Measurements from ENCODE around the gene UMOD. TPM values are rescaled to one million over a fixed set of nuclear protein-coding genes. Genes with fewer than 3 reads are reported as not detected.

Gene UMOD
- total RNA-seq, 2 experiments from 2014 or later, result not detected

GRCh38 chr16:20385844-20386832 is 33.6 kb upstream of the UMOD start:
- CTCF ChIA-PET, result interaction anchor here (0.6 to 4.0 kb wide), 15 partner anchors 8 to 884 kb away, joined by 3 to 52 read pairs (median 6); no protein-coding TSS in a partner anchor
- intact Hi-C loops (cut with micrococcal nuclease), result loop anchor here (1.0 to 10.0 kb wide), 3 partner anchors 487 to 831 kb away; partner anchors contain the start of gene VPS35L
- Mint-ChIP-seq H3K4me1 (ENCODE audit: low read depth) (no peaks in the 10 kb centered on the region), H3K27me3 (ENCODE audit: low read depth) (peaks cover 9% of the 10 kb centered on the region), H3K27ac (no peak overlapping the region), H3K9me3 (no peaks in the 10 kb centered on the region), H3K36me3 (ENCODE audit: low read depth) (no peaks in the 10 kb centered on the region), H3K4me3 (no peak overlapping the region)
- DNase-seq, result peak; percentile 75

GRCh38 chr16:20383106-20384029 is 30.9 kb upstream of the UMOD start:
- no peaks in the 10 kb centered on the region for H3K36me3 Mint-ChIP-seq (ENCODE audit: low read depth)
- intact Hi-C loops (cut with micrococcal nuclease), result loop anchor here (1.0 to 10.0 kb wide), 4 partner anchors 81 to 829 kb away; partner anchors contain the start of gene VPS35L
- H3K4me1 Mint-ChIP-seq (ENCODE audit: low read depth), result no peaks in the 10 kb centered on the region

GRCh38 chr16:20382202-20382948 is 29.9 kb upstream of the UMOD start:
- no peak overlapping the region for H3K27ac Mint-ChIP-seq

More at GRCh38 chr16:20383106-20384029, 30.9 kb upstream of the UMOD start:
- Mint-ChIP-seq H3K4me3 (no peak overlapping the region), H3K9me3 (no peaks in the 10 kb centered on the region), H3K27ac (no peak overlapping the region), H3K27me3 (ENCODE audit: low read depth) (peaks cover 9% of the 10 kb centered on the region)
- CTCF ChIA-PET, result interaction anchor here (0.6 to 4.0 kb wide), 13 partner anchors 10 to 827 kb away, joined by 3 to 52 read pairs (median 3); no protein-coding TSS in a partner anchor
- DNase-seq, result peak; percentile 70

GRCh38 chr16:20380782-20381181 is 28.3 kb upstream of the UMOD start:
- H3K36me3 Mint-ChIP-seq (ENCODE audit: low read depth), result no peaks in the 10 kb centered on the region
- CTCF ChIA-PET, result interaction anchor here (1.6 kb wide), 1 partner anchor 473 kb away, joined by 7 read pairs; no protein-coding TSS in a partner anchor
- H3K27me3 Mint-ChIP-seq (ENCODE audit: low read depth), result peaks cover 6% of the 10 kb centered on the region
- no peak overlapping the region for H3K27ac Mint-ChIP-seq
- no peak for DNase-seq
- H3K4me1 Mint-ChIP-seq (ENCODE audit: low read depth), result no peaks in the 10 kb centered on the region
- H3K9me3 Mint-ChIP-seq, result no peaks in the 10 kb centered on the region
- no peak overlapping the region for H3K4me3 Mint-ChIP-seq
- intact Hi-C loops (cut with micrococcal nuclease), result loop anchor here (5.0 to 10.0 kb wide), 3 partner anchors 78 to 826 kb away; partner anchors contain the start of gene VPS35L

More at GRCh38 chr16:20382202-20382948, 29.9 kb upstream of the UMOD start:
- intact Hi-C loops (cut with micrococcal nuclease), result loop anchor here (5.0 to 10.0 kb wide), 3 partner anchors 80 to 828 kb away; partner anchors contain the start of gene VPS35L
- H3K4me3 Mint-ChIP-seq, result no peak overlapping the region
- H3K27me3 Mint-ChIP-seq (ENCODE audit: low read depth), result peaks cover 12% of the 10 kb centered on the region
- DNase-seq, result no peak
- H3K4me1 Mint-ChIP-seq (ENCODE audit: low read depth), result no peaks in the 10 kb centered on the region
- H3K9me3 Mint-ChIP-seq, result no peaks in the 10 kb centered on the region
- CTCF ChIA-PET, result interaction anchor here (0.8 to 4.0 kb wide), 6 partner anchors 9 to 826 kb away, joined by 3 to 23 read pairs (median 5); no protein-coding TSS in a partner anchor
- no peaks in the 10 kb centered on the region for H3K36me3 Mint-ChIP-seq (ENCODE audit: low read depth)

GRCh38 chr16:20377181-20377580 is 24.7 kb upstream of the UMOD start:
- Mint-ChIP-seq H3K36me3 (ENCODE audit: low read depth) (no peaks in the 10 kb centered on the region), H3K27me3 (ENCODE audit: low read depth) (peaks cover 9% of the 10 kb centered on the region)

GRCh38 chr16:20372701-20373100 is 20.2 kb upstream of the UMOD start:
- no peak for DNase-seq
- H3K27ac Mint-ChIP-seq, result no peak overlapping the region
- CTCF ChIA-PET, result interaction anchor here (1.2 to 2.1 kb wide), 2 partner anchors 10 to 12 kb away, joined by 3 to 4 read pairs; no protein-coding TSS in a partner anchor
- H3K9me3 Mint-ChIP-seq, result no peaks in the 10 kb centered on the region
- intact Hi-C loops (cut with micrococcal nuclease), result no loop called here
- H3K4me1 Mint-ChIP-seq (ENCODE audit: low read depth), result no peaks in the 10 kb centered on the region
- H3K4me3 Mint-ChIP-seq, result no peak overlapping the region
- H3K27me3 Mint-ChIP-seq (ENCODE audit: low read depth), result peaks cover 21% of the 10 kb centered on the region
- H3K36me3 Mint-ChIP-seq (ENCODE audit: low read depth), result no peaks in the 10 kb centered on the region

More at GRCh38 chr16:20377181-20377580, 24.7 kb upstream of the UMOD start:
- intact Hi-C loops (cut with micrococcal nuclease), result no loop called here
- no peaks in the 10 kb centered on the region for H3K9me3 Mint-ChIP-seq
- no peaks in the 10 kb centered on the region for H3K4me1 Mint-ChIP-seq (ENCODE audit: low read depth)
- DNase-seq, result no peak
- H3K4me3 Mint-ChIP-seq, result no peak overlapping the region
- CTCF ChIA-PET, result interaction anchor here (0.7 to 1.3 kb wide), 3 partner anchors 8 to 470 kb away, joined by 3 to 10 read pairs (median 4); no protein-coding TSS in a partner anchor
- no peak overlapping the region for H3K27ac Mint-ChIP-seq

- no peaks in the 10 kb centered on the region for H3K36me3 Mint-ChIP-seq (ENCODE audit: low read depth)
- intact Hi-C loops (cut with micrococcal nuclease), result no loop called here
- peaks cover 24% of the 10 kb centered on the region for H3K27me3 Mint-ChIP-seq (ENCODE audit: low read depth)
- no peak for DNase-seq
- H3K27ac Mint-ChIP-seq, result no peak overlapping the region
- H3K4me3 Mint-ChIP-seq, result no peak overlapping the region
- CTCF ChIA-PET, result no interaction called here
- H3K4me1 Mint-ChIP-seq (ENCODE audit: low read depth), result no peaks in the 10 kb centered on the region
- H3K9me3 Mint-ChIP-seq, result no peaks in the 10 kb centered on the region
Measured at GRCh38 chr16:20369452-20370054, 17.0 kb upstream of the UMOD start.

- H3K9me3 Mint-ChIP-seq, result no peaks in the 10 kb centered on the region
- CTCF ChIA-PET, result interaction anchor here (1.5 kb wide), 1 partner anchor 21 kb away, joined by 4 read pairs; no protein-coding TSS in a partner anchor
Measured at GRCh38 chr16:20364051-20364450, 11.5 kb upstream of the UMOD start.

GRCh38 chr16:20363191-20363590 is 10.7 kb upstream of the UMOD start:
- Mint-ChIP-seq H3K9me3 (no peaks in the 10 kb centered on the region), H3K4me3 (no peak overlapping the region), H3K36me3 (ENCODE audit: low read depth) (no peaks in the 10 kb centered on the region), H3K27me3 (ENCODE audit: low read depth) (peaks cover 17% of the 10 kb centered on the region), H3K4me1 (ENCODE audit: low read depth) (no peaks in the 10 kb centered on the region), H3K27ac (no peak overlapping the region)
- DNase-seq, result no peak
- CTCF ChIA-PET, result interaction anchor here (0.6 to 1.5 kb wide), 2 partner anchors 21 to 456 kb away, joined by 4 to 6 read pairs; no protein-coding TSS in a partner anchor
- intact Hi-C loops (cut with micrococcal nuclease), result no loop called here

More at GRCh38 chr16:20364051-20364450, 11.5 kb upstream of the UMOD start:
- H3K4me1 Mint-ChIP-seq (ENCODE audit: low read depth), result no peaks in the 10 kb centered on the region
- peaks cover 19% of the 10 kb centered on the region for H3K27me3 Mint-ChIP-seq (ENCODE audit: low read depth)
- no peak overlapping the region for H3K4me3 Mint-ChIP-seq
- H3K36me3 Mint-ChIP-seq (ENCODE audit: low read depth), result no peaks in the 10 kb centered on the region
- H3K27ac Mint-ChIP-seq, result no peak overlapping the region
- intact Hi-C loops (cut with micrococcal nuclease), result no loop called here
- DNase-seq, result no peak

- intact Hi-C loops (cut with micrococcal nuclease), result no loop called here
- Mint-ChIP-seq H3K4me3 (no peak overlapping the region), H3K27me3 (ENCODE audit: low read depth) (peaks cover 20% of the 10 kb centered on the region), H3K4me1 (ENCODE audit: low read depth) (no peaks in the 10 kb centered on the region), H3K9me3 (no peaks in the 10 kb centered on the region), H3K27ac (no peak overlapping the region), H3K36me3 (ENCODE audit: low read depth) (no peaks in the 10 kb centered on the region)
- CTCF ChIA-PET, result no interaction called here
- peak; percentile 7 for DNase-seq
Measured at GRCh38 chr16:20359997-20360396, 7.5 kb upstream of the UMOD start.
